ENCODE measurements around the gene PCNX2. TPM values are rescaled to one million over a fixed set of nuclear protein-coding genes. Genes with fewer than 3 reads are reported as not detected.

Gene PCNX2
- total RNA-seq, 1 experiment from 2014 or later, result 50.8 TPM

- Mint-ChIP-seq H3K4me1 (peaks cover 36% of the 10 kb centered on the region), H3K27me3 (ENCODE audit: low read depth) (no peaks in the 10 kb centered on the region), H3K36me3 (peaks cover 12% of the 10 kb centered on the region), H3K27ac (peak overlapping the region; percentile 8), H3K9me3 (peaks cover 15% of the 10 kb centered on the region), H3K4me3 (no peak overlapping the region)
- DNase-seq (ENCODE audit: low spot score) (no peak), ATAC-seq (no peak; the same call in 1 of the 2 replicates)
- ChIA-PET CTCF (interaction anchor here (2.1 kb wide), 1 partner anchor 25 kb away, joined by 6 read pairs; no protein-coding TSS in a partner anchor), POLR2A (interaction anchor here (1.5 kb wide), 1 partner anchor 12 kb away, joined by 6 read pairs; the partner anchor contains the start of gene MAP3K21)
- TF ChIP-seq ATF1 (CRISPR knock-in tag; IDR thresholded peaks at IDR 0.05) (no peak), E2F5 (CRISPR knock-in tag; IDR thresholded peaks at IDR 0.05) (no peak), OVOL2 (CRISPR knock-in tag; IDR thresholded peaks at IDR 0.05; ENCODE audit: borderline replicate concordance) (no peak), ATF6 (CRISPR knock-in tag; IDR thresholded peaks at IDR 0.05) (no peak), NFE2L1 (CRISPR knock-in tag; IDR thresholded peaks at IDR 0.05) (no peak), NR1H2 (CRISPR knock-in tag; IDR thresholded peaks at IDR 0.05) (no peak), RELA (CRISPR knock-in tag; IDR thresholded peaks at IDR 0.05; ENCODE audit: borderline replicate concordance) (no peak), AR (CRISPR knock-in tag; IDR thresholded peaks at IDR 0.05) (no peak), FOXK1 (CRISPR knock-in tag; IDR thresholded peaks at IDR 0.05) (no peak), ZNF423 (CRISPR knock-in tag; IDR thresholded peaks at IDR 0.05) (no peak)
Observed at GRCh38 chr1:233340031-233340555, 44.6 kb upstream of the PCNX2 start.

- CTCF ChIA-PET, result no interaction called here
- H3K9me3 Mint-ChIP-seq, result no peaks in the 10 kb centered on the region
Observed at GRCh38 chr1:233338102-233338501, 42.6 kb upstream of the PCNX2 start.

More at GRCh38 chr1:233338102-233338501, 42.6 kb upstream of the PCNX2 start:
- no peak for TF ChIP-seq TEAD4 (CRISPR knock-in tag; IDR thresholded peaks at IDR 0.05)
- no peak for TF ChIP-seq ARID4B (CRISPR knock-in tag; IDR thresholded peaks at IDR 0.05; ENCODE audit: borderline replicate concordance)
- ATAC-seq, result no peak
- Mint-ChIP-seq H3K27ac (no peak overlapping the region), H3K36me3 (no peaks in the 10 kb centered on the region), H3K4me1 (peaks cover 41% of the 10 kb centered on the region), H3K4me3 (no peak overlapping the region; the same call in 1 of the 2 replicates), H3K27me3 (ENCODE audit: low read depth) (no peaks in the 10 kb centered on the region)
- POLR2A ChIA-PET, result no interaction called here
- no peak for DNase-seq (ENCODE audit: low spot score)

Data from WTC11 (cell line).